HG03460 (cell line): Measurements from ENCODE around the gene CDH2.

Source experiments
- ATAC-seq: cut with Tn5 transposase; IDR thresholded peaks from one replicate; pipeline ENCODE4 v1.9.1; 2021; ENCODE audit not compliant: unreplicated experiment

Gene CDH2

DNA sequence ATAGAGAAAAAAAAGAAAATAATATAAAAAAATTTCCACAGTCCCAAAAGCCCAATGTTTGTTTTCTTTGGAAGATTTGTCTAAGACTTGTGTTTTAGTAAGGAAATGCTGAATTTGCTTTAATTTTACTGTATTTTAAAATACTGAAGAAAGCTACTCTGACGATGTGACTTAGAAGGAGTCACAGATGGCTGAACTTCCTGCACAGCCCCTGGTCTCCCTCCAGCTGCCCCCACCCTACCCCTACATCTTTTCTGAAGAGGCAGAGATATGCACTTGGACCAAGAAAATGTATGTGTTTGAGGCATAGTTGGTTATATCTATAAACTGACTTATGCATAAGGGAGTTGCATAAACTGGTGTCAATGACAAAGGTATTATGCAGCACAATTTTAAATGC, 172.3 kb downstream of the CDH2 start:
- ATAC-seq, result no peak

DNA sequence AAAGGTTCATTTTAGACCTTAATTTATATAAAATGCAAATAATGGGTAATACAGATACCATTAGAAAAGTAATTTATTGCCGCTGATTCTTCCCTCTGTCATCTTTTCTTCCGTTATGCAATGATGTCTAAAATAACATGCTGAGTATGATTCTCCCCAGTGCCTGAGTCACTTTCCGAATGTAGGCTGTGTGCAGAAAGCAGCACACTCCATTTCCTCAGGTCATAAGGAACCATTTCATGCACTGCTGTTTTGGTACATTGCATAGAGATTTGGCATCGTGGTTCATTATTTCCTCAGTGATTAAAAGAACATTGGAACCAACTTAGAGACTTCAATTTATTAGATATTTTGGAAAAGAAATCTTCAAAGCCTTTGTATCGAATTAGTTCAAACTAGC, 173.5 kb downstream of the CDH2 start:
- ATAC-seq, result no peak

DNA sequence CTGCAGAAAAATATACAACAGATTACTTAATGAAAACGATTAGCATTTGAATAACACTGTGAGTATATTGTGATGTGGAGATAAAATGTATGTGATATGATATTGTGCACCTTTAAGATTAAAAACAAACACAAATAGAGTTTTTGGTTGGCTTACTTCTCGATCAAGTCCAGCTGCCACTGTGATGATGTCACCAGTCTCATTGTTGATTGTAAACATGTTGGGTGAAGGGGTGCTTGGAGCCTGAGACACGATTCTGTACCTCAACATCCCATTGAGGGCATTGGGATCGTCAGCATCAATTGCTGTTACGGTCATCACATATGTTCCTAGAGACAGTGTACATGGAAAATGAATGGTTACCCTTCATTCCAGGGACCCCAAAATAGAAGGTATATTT, 174.1 kb downstream of the CDH2 start:
- no peak for ATAC-seq

DNA sequence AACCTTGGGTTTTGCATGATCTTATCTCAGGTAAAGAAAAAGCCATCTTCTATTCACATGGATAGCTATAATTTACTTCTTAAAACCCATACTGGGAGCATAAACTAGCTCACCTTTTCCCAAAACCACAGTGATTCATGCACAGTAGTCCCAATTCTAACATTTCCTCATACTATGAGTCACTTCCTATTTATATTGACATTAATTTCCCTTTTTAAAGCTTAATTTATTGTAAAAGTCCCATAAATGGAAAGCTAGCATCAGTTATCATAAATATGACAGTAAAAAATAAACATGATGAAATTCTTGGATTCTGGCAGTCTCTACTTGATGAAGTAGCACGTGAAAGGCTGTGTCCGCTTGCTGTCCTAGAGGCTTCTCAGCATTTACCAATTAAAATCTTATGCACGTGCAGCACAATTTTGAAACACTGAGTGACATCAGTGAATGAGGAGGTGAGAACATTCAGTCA, 180.1 kb downstream of the CDH2 start:
- no peak for ATAC-seq

DNA sequence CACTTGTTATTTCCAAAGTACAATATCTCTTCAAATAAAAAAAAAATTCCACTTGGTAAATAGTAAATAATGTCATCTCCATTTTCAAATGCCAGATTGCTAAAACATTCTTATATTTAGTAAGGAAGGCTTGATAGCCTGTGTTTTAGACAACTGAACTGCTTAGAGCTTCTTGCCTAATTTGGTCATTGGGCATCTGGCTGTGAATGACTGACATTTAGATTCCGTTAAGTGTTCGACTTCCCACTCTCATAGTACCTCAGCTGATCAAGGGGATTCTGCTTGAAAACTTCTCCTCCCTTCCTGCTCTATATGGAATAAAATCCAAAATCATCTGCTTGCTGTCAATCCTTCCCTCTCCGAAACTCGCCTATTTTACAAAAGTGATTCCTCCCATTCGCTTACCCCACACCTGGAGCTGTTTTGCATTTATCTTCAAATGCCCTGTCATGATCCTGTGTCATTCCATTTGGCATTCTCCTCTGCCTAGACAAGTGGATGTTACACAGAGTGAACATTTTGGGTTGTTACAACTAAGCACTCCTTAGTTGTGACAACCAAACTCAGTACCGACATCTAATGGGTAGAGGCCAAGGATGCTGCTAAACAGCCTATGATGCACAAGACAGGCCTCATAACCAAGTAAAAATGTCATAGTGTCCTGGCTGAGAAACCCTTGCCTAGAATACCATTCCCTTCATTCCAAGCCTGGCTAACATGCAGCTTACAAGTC, 181.0 kb downstream of the CDH2 start:
- no peak for ATAC-seq

DNA sequence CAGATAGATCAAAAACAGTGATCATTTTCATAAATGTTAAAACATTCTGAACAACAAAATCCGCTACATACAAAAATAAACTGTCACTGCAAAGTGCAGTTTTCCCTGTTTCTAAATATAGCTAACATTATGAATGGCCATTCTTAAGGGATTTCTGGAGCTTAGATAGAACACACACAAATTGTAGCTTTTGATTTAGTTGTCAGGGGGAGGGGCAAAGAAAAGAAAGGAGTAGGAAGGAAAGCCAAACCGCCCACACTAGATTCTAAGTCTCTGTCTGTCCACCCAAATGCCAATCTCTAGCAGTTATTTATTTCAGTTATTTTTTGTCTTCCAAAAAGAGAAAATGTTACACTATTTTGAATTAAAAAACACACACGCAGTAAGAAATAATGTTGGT, 182.4 kb downstream of the CDH2 start:
- no peak for ATAC-seq

DNA sequence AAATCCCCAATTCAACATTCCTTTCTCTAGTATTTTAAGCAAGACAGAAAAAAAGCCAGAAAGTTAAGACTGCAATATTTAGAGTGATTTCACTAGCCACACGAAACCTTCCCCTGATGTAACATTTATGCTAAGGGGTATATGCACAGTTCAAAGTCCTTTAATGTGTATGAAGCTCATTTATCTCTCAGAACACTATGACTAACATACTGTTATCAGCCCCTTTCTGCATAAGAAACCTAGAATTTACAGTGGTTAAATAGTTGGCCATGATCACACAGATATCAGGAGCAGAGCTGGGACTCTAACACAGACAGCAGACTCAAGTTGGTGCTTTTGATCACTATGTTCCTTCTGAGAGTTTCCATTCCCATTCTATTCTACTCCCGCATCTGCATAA, 185.5 kb downstream of the CDH2 start:
- ATAC-seq, result no peak

DNA sequence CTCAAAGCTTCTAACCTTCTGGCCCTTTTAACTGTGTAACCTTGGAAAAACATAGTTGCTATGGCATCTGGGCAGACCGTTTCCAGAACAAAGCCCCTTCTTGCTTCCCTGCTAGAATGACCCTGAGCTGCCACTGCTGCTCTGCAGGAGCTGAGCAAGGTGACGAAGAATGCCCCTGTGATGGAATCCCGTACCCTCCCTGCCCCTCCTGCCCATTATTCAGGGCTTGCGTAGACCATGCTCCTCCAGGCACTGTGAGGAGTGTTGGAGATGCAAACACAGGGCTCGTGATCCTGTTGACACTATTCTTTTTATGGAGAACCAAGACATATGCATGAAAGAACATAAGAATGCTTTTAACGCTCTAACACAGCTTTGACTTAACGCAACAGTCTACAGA, 191.1 kb downstream of the CDH2 start:
- ATAC-seq, result no peak

DNA sequence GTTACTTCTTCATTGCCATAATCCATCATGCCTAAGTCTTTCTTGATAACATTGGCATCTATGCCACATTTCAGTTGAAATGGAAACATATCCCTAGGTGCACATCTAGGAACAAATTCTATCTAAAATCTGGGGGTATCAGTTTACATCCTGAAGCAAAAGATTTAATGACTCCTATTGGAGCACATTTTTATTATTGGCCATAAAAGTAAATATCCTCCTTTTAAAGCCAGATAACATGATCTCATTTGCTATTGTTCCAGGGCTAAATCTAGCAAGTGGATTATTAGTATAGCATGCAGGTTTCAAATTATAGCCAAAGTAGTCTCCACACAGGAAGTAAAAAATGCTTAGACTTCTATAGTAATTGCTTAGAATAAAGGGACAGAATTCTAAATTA, 193.2 kb downstream of the CDH2 start:
- ATAC-seq, result no peak

DNA sequence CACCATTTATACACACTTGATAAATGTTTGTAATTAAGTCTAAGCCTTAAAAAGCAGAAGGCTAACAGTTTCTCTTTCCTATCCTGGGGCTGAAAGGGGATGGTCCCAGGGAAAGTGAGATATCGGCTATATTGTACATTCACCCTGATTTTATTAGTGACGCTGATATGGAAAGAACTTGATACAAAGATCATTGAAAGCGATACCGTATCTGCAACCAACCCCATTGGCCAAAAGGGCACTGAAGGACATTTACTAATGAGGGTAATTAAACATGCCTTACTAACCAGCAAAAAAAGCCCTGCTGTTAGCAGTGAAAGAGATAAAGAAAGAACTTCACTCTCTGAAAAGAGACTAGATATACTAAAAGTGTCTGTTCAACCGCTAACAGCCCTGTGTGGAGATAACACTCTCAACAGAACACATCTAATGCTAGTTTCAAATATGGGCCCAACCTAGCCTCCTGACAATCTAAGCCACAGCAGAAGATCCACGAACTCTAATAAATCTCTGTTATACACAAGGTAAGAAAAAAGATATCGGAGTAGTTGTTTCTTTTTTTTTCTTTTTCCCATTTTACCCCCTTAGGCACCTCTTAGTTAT, 200.0 kb downstream of the CDH2 start:
- no peak for ATAC-seq

DNA sequence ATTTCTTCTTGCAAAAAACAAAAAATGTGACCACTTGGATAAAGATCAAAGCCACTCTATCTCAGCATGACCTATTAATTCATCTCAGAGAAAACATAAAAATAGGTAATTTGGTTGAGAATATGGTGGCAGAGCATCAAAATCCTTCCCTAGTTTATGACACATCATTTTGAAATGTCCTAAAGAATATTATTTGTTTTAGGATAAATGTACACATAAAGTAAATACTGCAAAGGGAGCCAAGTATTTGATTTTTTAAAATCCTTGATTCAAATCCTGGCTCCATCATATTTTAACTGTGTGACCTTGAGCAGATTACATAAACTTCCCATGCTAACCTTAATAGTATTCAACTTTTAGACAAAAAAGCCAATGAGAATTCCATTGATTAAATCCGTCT, 206.6 kb downstream of the CDH2 start:
- no peak for ATAC-seq

DNA sequence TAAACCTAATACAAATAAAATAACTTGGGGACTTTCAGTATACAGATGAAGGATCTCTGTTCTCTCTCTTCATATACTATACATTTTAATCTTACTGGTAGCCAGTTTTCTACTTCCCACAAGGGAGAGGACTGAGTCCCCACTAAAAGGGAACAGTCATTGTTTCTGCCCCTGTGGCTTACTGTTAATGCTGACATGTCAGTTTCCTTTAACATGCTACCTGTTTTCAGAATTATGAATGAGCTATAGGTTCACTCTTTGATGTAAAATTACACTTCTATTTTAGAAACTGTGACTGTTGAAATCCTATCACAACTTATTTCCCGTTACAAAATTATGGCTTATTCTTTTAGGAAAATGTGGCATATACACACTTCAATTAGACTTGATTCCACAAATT, 207.7 kb downstream of the CDH2 start:
- no peak for ATAC-seq

DNA sequence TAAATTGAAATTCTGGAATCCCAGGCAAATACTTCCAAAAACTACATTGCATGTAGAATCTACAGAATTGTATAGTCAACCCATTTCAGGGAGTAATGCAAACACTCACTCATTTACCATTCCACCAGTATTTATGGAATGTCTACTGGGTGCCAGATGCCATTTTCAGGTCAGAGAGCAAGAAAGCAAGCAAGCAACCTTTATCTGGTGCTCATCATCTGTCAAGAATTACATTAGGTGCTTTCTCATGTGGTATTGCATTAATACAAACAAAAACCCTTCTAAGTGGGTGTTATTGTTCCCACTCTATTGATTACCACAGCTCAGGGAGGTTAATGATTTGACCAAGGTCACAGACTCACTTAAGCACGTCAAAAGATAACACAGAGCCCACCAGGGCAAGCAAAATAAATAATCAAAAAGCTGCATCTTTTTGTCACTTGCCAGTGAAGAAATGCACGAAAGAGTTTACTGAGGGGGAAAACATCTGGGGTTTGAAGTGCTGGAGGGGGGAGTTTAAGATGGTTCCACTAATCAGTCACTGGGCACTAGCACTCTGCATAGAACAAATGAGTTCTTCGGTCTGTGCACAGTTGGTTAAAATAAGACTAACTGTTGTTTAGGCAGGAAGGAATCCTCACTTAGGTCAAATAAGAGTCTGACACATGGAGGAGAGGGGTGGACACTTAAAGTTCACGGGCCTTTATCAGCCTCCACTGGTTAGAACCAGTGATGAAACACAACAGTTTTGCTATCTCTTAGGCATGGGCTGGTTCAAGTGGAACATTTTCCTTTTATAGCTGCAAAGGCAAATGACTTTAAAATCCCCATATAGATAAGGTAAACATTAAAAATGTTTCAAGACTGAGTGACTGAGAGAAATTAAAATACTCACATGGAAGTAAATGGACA, 208.8 kb downstream of the CDH2 start:
- no peak for ATAC-seq

DNA sequence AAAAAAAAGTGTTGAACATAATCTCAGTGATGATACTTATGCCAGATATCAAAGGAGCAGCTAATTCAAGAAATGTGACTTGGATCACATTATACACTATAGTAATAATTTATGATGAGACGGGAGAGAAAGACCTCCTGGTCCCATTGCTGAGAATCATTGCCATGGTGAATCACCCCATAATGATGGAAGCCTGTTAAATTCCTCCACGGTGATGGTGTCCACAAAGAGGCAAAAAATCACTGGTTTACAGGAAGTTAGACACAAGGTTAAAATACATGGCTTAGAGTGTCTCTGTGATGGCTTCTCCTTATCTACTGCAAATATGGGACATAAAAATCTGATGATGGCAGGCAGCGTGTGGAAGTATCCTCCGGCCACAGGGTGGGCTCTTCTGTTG, 210.0 kb downstream of the CDH2 start:
- ATAC-seq, result no peak

DNA sequence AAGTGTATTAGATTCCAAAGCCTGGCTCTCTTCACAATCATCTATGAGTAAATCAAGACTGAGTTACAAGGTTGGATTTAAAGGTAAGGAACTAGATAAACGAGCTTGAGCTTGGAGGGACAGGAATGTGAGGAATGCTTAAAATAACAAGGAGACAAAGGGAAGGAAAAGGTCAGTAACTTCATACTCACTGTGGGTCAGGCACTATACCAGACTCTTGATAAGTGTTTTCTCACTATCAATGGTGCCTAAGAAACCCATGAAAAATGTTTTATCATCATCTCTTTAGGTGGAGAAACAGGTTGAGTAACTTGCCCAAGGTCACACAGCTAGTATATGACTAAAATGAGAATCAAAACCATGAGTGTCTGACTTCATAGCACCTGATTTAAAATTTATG, 212.1 kb downstream of the CDH2 start:
- ATAC-seq, result no peak

DNA sequence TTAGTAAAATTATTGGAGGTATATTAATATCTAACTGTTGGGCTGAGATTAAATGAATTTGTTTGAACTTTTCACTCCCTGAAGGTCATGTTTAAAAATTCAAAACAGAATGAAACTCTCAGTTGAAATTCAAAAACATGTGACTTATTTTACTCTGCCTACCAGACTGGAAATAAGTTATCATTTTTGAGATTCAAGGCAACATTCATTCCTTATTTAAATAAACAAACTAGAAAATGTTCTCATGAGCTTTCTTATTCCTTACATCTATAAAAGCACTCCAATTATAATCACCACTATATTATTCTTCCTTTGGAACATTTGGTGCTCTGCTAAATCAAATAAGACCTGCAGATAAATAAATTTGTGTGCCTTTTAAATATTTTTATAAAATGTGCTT, 217.8 kb downstream of the CDH2 start:
- no peak for ATAC-seq

DNA sequence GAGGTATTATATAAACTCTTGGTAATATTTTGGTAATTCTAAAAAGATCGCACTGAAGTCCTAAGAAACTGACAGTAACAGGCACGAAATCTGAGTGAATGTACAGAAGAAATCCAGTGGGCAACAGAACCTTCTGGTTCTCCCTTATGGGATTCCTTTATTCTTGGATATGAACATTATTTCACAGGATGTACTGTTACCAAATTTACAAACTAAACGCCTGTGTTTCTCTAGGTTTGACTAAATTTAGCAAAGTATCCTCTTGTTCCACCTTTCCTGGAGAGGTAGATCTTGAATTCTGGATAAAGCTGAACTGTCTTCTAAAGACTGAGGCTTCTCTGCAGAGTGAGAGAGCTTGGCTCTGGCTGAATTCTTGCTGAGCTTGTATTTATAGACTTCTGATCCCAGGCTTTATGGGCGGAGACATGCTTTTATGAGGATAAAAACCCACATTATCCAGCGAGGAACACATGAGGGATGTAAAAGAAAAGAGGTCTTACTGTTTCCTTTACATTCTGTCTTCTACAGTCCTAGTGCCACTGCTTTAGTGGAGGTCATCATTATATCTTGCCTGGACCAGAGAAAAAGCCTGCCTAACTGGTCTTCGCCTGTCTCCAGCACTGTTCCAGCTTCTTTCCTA, 220.8 kb downstream of the CDH2 start:
- no peak for ATAC-seq

DNA sequence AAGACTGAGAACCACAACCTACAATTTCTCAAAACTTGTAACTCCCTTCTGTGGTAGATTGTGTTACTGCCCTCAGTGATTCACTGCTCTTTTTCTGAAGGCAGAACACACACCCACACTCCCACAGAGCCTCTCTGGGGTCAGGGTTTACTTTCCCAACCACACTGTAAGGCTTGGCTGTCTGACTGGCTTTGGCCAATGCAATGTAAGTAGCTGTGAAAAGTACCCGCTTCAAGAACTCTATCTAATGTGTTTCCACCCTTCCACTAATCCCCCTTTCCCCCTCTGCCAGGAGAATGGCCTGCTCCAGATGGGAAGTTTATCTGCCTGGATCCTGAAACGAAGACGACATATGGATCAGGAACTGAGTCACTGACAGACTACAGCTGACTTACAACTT, 222.7 kb downstream of the CDH2 start:
- ATAC-seq, result no peak

DNA sequence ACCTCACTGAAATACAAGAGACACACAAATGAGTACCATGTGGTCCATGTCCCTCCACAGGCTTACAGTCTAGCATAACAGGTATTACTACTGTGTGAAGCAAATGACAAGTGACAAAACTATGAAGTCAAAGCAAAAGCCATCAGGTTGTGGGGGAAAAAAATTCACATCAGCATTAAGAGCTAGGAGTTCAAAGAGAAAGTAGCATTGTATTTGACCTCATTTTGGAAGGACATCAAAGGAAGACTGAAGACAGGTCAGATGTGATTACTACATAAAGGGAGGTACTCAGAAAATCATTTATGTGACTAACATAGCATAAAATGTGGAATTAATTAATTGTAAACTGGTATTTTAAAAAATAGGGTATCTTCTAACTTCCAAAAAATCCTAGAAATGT, 224.2 kb downstream of the CDH2 start:
- ATAC-seq, result no peak

DNA sequence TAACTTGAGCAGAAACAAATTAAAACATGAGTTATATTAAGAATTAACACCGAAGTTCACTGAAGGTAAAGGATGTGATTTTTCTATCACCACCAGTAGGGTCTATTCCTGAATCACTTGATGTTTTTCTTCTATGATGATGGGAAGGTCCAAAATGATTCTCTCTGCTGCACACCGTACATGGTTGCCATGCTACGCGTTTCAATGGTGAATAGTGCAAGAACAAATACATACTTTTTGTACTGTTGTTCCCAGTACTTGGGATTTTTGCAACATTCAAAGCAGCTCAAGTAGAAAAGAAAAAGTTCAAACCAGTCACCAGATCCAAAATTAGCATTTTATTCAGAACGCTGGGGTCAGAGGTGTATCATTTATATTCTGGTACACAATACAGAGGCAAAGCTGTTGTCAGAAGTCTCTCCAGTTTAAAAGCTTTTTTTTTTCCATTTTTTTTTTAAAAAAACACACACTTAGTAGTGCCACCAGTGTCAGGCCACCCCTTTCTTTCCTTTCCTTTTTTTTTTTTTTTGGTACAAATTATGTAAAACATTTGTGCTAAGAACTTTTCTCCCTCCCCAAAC, 226.2 kb downstream of the CDH2 start:
- ATAC-seq, result no peak

DNA sequence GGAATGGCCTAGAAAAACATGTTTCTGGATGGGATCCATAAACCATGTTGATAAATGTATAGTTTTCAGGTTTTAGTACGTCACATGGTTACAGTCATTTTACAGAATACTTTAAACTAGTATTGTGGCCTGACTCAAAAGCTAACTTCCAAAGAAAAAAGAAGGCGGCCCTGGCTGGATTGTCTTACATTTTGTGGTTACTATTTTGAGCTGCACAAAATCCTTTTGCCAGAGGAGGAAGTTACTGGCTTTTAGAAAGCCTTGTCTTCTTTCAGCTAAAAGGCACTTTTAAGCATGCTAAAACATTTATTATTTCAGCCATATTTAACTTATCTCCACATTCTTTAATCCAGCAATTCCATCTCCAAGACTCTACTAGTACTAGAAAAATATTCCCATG, 227.9 kb downstream of the CDH2 start:
- no peak for ATAC-seq
